ENCODE results near the gene CASZ1. TPM values are rescaled to one million over a fixed set of nuclear protein-coding genes. Genes with fewer than 3 reads are reported as not detected.

The CASZ1 gene
- polyA plus RNA-seq, 2 of the 4 experiments (the other 2 are of a cell fraction), result 0.52 to 1.2 TPM

DNA sequence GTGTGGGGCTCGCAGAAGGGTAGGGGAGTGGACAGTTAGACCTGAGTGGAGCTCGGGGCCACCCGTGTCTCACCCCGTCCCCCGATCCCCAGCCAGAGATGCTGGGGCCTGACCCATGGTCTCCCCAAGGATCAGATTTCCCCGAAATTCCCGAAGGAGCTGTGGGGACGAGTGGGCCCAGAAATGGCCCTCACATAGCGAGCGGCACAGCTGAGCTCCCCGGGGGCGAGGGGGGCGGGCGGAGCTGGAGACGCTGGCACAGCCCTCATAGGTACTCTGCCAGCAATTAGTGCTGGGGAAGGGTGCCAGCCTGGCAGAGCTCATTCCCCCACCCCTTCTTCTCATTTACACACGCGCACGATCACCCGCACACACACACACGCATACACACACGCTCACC is 9.2 kb downstream of the CASZ1 start:
- 98% methylated on average over 6 of the region's 21 CpGs for WGBS (ENCODE audit: missing lambda C conversion rate)
- ATAC-seq, result no peak
- DNase-seq (ENCODE audit: low read depth in 1 of 2, low spot score in 1 of 2), result no peak
- FAIRE-seq, result no peak
- ChIA-PET POLR2A (no interaction called here), CTCF (interaction anchor here (1.6 kb wide), 1 partner anchor 277 kb away, joined by 4 read pairs; no protein-coding TSS in a partner anchor)
- no peak for TF ChIP-seq CHD2 (IDR thresholded peaks at IDR 0.05; ENCODE audit: low read length, partially characterized antibody)
- TF ChIP-seq RAD21 (conservative IDR thresholded peaks at IDR 0.05 in 1 of 2, IDR thresholded peaks at IDR 0.05 in 1 of 2), result no peak
- peaks cover 5% of the 10 kb centered on the region; the same call in 1 of the 3 replicates for H3K4me1 ChIP-seq
- H3K9me3 ChIP-seq, result no peaks in the 10 kb centered on the region
- no peak overlapping the region for H3K27ac ChIP-seq
- H3K4me2 ChIP-seq, result no peak overlapping the region
- H3K4me3 ChIP-seq, result no peak overlapping the region

DNA sequence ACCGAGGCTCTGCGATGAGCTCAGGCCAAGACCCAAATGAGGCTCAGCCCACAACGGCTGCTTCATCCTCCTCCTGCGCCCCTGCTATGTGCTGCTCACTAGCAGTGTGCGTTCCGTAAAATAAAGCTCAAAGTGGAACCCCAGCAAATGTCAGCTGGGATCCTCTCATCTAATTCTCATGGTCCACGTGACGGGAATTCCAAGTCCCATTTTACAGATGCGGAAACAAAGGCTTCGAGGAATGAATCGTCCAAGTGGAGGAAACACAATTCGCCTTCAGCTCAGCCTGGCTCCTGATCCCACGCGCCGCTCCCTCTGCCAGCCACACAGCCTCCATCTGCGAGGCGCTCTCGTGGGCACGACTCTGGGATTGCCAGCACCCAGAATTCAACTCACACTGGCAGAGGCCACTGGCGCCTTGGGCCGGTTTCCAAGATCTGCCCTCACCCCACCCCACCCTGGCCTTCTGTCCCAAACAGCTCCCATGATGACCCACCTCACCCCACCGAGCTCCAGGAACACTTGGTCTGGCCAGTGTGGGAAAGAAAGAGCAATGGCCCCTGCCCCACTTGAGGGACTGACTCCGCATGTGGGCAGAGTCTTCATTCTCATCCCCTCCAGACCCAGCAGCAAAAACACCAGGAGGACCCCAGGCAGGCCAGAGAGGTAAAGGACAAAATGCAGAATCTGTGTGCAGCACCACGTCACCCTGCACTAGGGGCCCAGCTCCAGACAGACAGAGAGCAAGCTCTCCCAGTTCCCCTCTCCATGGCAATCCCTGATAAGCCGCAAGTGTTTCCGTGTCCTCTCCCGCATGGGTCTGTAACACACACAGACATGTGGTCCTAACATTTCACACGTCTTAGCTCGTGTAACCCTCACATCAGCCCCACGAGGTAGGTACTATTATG is 10.5 kb downstream of the CASZ1 start:
- ATAC-seq, result no peak
- WGBS (ENCODE audit: missing lambda C conversion rate), result 84% methylated on average over 24 of the region's 30 CpGs
- Histone ChIP-seq H3K4me3 (no peak overlapping the region), H3K9me3 (no peaks in the 10 kb centered on the region), H3K4me1 (no peaks in the 10 kb centered on the region), H3K4me2 (no peak overlapping the region), H3K27ac (no peak overlapping the region)
- no peak for FAIRE-seq
- CTCF ChIA-PET, result no interaction called here
- DNase-seq (ENCODE audit: low read depth in 1 of 2, low spot score in 1 of 2), result no peak
- POLR2A ChIA-PET, result no interaction called here
- TF ChIP-seq NR3C1 (IDR thresholded peaks at IDR 0.05), result no peak

DNA sequence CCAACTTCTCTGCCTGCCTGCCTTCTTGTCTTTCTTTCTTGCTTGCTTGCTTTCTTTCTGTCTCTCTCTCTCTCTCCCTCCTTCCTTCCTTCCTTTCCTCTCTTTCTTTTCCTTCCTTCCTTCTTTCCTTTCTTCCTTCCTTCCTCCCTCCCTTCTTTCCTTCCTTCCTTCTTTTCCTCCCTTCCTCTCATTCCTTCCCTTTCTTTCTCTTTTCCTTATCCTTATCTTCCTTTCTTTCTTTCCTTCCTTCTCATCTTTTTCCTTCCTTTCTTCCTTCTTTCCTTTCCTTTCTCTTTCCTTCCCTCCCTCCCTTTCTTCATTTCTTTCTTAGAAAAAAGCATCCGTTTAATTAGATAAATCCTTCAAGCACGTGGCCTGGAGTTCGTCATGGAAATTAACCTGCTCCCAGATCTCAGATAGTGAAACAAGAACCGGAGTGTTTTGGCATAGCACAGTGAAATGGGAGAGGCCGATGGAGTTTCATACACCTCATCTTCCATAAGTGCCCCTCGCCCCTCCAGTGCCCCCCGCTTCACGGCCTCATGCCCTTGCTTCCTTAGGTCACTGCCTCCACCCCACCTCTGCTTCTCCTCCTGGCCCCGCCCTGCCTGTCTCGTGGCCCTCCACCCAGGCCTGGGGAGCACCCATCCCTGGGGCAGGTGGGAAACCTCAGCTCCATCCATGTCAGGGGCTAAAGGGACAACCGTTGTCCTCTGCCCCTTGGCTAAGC is 11.3 kb downstream of the CASZ1 start:
- no peak for FAIRE-seq
- Histone ChIP-seq H3K9me3 (no peaks in the 10 kb centered on the region), H3K4me1 (no peaks in the 10 kb centered on the region), H3K27ac (no peak overlapping the region), H3K4me3 (no peak overlapping the region), H3K4me2 (no peak overlapping the region)
- ChIA-PET POLR2A (no interaction called here), CTCF (no interaction called here)
- WGBS (ENCODE audit: missing lambda C conversion rate), result 69% methylated on average over 8 of the region's 11 CpGs
- TF ChIP-seq ZNF302 (CRISPR knock-in tag; IDR thresholded peaks at IDR 0.05) (no peak), BHLHE40 (IDR thresholded peaks at IDR 0.05; ENCODE audit: low read depth, low read length) (no peak), JUN (IDR thresholded peaks at IDR 0.05) (no peak), MAZ (IDR thresholded peaks at IDR 0.05; ENCODE audit: borderline replicate concordance, low read depth, low read length) (no peak), FOSL2 (IDR thresholded peaks at IDR 0.05) (no peak), FOSL2 (CRISPR knock-in tag; IDR thresholded peaks at IDR 0.05) (no peak), RFX5 (IDR thresholded peaks at IDR 0.05) (no peak), RAD21 (conservative IDR thresholded peaks at IDR 0.05 in 1 of 2, IDR thresholded peaks at IDR 0.05 in 1 of 2) (no peak), NFE2L2 (conservative IDR thresholded peaks at IDR 0.05; ENCODE audit: low read length) (no peak), ZSCAN20 (CRISPR knock-in tag; IDR thresholded peaks at IDR 0.05) (no peak), PHF8 (IDR thresholded peaks at IDR 0.05; ENCODE audit: borderline replicate concordance, low read depth) (no peak), RNF2 (IDR thresholded peaks at IDR 0.05; ENCODE audit: borderline replicate concordance, low read depth) (no peak), CBX2 (IDR thresholded peaks at IDR 0.05; ENCODE audit: borderline replicate concordance, low read depth) (no peak), HEYL (CRISPR knock-in tag; IDR thresholded peaks at IDR 0.05) (no peak)
- TF ChIP-seq, protein P1, sequence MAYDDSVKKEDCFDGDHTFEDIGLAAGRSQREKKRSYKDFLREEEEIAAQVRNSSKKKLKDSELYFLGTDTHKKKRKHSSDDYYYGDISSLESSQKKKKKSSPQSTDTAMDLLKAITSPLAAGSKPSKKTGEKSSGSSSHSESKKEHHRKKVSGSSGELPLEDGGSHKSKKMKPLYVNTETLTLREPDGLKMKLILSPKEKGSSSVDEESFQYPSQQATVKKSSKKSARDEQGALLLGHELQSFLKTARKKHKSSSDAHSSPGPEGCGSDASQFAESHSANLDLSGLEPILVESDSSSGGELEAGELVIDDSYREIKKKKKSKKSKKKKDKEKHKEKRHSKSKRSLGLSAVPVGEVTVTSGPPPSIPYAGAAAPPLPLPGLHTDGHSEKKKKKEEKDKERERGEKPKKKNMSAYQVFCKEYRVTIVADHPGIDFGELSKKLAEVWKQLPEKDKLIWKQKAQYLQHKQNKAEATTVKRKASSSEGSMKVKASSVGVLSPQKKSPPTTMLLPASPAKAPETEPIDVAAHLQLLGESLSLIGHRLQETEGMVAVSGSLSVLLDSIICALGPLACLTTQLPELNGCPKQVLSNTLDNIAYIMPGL (CRISPR knock-in tag; IDR thresholded peaks at IDR 0.05; ENCODE audit: borderline replicate concordance), result no peak
- no peak for ATAC-seq
- no peak for DNase-seq (ENCODE audit: low read depth in 1 of 2, low spot score in 1 of 2)
